HG02571 (cell line): ENCODE data around the gene DAP.
A peak's percentile ranks its signal among the peaks of the same experiment; 100 is the strongest.
"Not testable (repeated sequence)": the region's sequence is repeated elsewhere in the genome, so short reads cannot be mapped to it uniquely, and the experiment has no call there.

ENCODE experiments used
- ATAC-seq: cut with Tn5 transposase; IDR thresholded peaks from one replicate; pipeline ENCODE4 v1.9.1; 2021; ENCODE audit warnings: mild to moderate bottlenecking, moderate library complexity; ENCODE audit not compliant: unreplicated experiment

Gene DAP

DNA sequence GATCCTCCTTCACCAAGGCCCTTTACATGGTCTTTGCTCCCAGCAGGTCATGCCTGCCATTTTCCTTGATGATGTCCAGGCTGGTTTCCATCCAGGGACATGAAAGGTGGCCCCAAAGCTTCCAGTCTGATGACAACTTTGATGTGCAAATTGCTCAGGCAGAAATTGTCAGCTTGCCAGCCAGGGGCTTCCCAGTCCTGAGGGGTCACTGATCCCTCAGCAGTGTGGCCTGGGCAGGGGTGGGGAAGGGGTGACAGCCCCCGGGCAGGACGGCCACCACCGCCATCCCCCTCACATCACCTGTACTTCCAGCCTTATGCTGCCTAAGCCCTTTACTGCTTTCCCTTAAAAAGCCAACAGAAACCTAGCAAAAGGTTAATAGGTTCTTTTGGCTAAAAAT, 100.9 kb downstream of the DAP start:
- no peak for ATAC-seq

DNA sequence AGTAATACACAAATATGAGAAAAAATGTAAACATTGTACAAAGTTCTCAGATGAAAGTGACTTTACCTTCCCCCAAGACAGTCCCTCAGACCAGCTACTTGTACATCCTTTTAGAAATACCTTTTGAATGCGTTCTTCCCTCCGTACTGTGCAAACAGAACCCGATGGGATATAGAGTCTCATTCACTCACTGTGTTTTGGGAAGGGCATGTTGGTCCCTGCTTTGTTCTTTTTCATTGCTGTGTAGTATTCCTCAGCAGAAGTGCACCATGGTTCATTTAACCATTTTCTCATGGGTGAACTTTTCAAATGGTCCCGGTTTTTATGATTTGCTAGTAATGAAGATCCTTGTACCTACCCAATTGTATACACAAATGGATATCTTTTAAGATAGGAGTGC, 102.8 kb downstream of the DAP start:
- ATAC-seq, result no peak

GRCh38 chr5:10655972-10656830, 104.8 kb downstream of the DAP start:
- ATAC-seq, result no peak

DNA sequence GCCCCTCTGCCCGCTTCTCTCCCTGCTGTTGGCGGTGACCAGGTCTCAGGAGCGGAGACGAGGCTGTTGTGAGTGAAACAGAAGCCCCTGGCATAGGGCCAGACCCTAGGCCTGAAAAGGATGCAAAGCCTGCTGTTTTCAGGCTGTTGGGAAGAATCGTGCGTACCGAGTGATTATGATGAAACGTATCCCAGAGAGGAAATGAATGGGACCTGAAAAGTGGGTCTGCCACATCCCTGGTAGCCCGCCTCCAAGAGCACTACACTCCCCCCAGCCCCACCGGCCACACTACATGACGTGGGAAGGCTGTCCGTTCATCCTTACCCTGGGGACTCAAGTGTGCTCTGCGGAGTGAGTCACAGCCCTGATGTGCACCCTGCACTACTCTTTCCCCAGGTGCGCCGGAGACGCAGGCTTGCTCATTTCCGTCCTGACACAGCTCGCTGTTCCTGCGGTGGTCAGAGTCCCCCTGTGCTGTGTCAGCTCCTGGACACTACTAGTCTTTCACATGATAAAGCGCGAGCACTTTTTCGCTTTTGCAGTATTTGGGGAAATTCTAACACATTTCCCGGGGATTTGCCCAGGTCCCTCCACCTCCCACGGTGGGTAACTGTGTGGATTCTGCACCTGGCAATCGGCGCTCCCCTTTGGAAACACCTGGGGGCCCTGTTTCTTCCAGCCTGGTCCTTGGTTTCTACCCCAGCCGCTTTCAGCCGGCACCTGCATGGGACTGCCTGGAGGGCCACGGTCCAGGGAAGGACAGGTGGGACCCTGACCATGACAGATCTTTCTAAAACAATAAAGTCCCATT, 105.7 kb downstream of the DAP start:
- ATAC-seq, result peak; percentile 85

GRCh38 chr5:10654566-10654965, 106.5 kb downstream of the DAP start:
- no peak for ATAC-seq

DNA sequence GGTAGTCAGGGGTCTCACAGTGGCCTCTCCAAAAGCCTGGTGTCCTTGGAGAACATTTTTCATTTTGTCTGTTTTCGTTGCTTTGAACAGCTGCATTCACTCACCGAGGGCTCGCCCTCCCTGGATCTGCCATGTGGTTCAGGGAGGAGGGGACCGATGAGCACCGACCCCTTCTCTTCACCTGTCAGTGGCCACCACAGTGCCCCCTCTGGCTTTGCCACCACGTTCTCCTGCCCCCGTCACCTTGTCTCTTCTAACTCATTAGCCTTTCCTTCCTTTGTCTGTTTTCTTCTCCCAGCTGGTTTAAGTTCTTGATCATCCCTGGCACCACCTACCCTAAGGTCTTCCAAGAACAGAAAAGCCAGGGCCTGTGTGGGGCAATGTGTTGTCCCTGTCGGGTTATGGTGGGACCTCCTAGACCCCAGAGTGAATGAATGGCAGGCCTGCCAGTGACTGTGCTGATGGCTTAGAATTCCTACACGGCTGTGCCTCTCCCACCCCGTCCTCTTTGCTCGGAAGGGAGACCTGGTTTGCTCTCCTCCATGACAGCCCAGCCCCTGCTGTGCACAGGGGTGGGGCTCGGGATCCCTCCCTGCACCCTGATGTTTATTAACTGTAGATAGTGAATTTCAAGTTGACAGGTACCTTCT, 107.2 kb downstream of the DAP start:
- no peak for ATAC-seq

GRCh38 chr5:10653043-10653442, 108.0 kb downstream of the DAP start:
- ATAC-seq, result no peak

DNA sequence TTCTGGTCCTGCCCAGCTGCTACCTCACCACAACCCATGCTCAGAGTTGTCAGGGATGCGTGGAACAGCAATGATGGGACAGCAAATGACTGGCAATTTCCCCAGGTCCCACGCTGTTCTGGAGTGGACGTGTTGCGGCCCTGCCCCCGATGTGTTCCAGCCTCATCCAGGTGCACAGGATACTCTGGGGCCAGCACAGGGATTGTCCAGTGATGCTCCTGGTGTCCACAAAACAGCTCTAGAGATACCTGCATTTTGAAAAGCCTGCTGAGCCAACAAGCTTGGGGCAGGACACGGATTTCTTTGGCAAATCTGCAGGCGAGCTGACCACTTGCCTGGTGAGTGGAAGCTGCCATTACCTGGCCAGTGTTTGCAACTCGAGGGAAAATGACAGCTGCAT, 108.4 kb downstream of the DAP start:
- no peak for ATAC-seq

DNA sequence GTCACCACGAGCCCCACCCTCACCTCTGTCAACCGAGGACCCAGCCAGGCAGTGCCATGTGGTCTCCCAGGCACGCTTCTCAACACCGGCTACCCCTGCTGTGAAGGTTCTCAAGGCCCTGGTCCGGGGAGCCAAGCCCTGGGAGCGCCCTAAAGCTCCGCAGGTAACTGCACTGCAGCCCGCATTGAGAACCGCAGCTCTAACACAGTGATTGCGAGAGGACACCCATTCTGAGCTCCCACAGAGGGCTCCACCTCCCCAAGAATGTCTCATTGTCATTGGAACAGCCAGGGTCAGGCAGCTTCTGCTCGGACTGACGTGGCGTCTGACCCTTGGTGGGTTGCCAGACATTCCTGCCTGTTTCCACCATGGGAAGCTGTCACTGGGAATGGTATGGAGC, 108.9 kb downstream of the DAP start:
- ATAC-seq, result no peak

- no peak for ATAC-seq
Observed at GRCh38 chr5:10649666-10650380, 111.2 kb downstream of the DAP start.

DNA sequence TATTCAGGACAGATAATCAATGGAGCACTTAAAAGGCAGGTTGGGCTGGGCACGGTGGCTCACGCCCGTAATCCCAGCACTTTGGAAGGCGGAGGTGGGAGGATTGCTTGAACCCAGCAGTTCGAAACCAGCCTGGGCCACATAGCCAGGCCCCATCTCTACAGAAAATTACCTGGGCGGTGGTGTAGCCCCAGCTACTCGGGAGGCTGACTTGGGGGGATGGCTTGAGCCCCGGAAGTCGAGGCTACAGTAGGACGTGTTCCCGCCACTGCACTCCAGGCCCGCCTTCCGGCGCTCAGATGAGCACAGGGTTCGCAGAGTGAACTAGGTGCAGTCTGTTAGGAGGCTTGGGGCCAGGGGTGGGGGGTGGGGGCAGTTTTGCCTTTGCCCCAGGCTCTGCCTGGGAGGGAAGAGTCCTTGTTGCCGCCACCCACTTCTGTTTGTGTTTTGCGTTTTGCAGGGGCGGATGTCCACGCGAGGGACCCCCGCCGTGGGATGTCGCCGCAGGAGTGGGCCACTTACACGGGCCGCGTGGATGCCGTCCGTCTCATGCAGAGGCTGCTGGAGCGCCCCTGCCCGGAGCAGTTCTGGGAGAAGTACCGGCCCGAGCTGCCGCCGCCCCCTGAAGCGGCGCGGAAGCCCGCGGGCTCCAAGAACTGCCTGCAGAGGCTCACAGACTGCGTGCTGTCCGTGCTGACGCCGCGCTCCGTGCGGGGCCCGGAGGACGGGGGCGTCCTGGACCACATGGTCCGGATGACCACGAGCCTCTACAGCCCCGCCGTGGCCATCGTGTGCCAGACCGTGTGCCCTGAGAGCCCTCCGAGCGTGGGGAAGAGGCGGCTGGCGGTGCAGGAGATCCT, 112.0 kb downstream of the DAP start:
- no peak for ATAC-seq

DNA sequence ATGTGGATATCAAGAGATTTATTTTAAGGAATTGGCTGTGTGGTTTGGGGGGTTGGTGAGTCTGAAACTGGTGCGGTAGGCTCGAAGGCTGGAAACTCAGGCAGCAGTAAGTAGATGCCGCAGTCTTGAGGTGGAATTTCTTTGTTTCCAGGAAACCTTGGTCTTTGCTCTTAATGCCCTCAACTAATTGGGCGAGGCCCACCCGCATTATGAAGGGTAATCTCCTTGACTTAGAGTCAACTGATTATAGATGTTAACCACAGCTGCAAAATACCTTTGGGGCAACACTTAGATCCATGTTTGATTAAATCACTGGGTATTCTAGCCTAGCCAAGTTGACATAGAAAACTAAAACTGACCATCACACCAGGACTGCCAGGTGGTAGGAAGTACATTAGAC, 113.4 kb downstream of the DAP start:
- ATAC-seq, result no peak

GRCh38 chr5:10645671-10646070, 115.4 kb downstream of the DAP start:
- no peak for ATAC-seq

GRCh38 chr5:10645146-10645545, 115.9 kb downstream of the DAP start:
- ATAC-seq, result no peak

- ATAC-seq, result no peak
Observed at GRCh38 chr5:10644192-10644591, 116.8 kb downstream of the DAP start.

- no peak for ATAC-seq
Observed at GRCh38 chr5:10642367-10642766, 118.7 kb downstream of the DAP start.

- no peak for ATAC-seq
Observed at GRCh38 chr5:10639846-10640368, 121.1 kb downstream of the DAP start.

DNA sequence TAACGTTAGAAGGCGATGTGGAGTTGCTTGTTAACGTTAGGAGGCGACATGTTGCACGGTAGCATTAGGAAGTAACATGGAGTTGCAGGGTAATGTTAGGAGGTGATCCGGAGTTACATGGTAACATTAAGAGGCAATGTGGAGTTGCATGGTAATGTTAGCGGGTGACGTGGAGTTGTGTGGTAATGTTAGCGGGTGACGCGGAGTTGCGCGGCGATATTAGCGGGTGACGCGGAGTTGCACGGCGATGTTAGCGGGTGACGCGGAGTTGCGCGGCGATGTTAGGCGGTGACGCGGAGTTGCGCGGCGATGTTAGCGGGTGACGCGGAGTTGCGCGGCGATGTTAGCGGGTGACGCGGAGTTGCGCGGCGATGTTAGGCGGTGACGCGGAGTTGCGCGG, 122.3 kb downstream of the DAP start:
- not testable (repeated sequence) for ATAC-seq

GRCh38 chr5:10637944-10638343, 123.1 kb downstream of the DAP start:
- ATAC-seq, result no peak
